Nephron (organoid): ENCODE measurements around the gene RND2.

ENCODE experiments used
- H3K27ac Mint-ChIP-seq, 3 experiments: 2 replicates each; pipeline ENCODE4 v1.8.0; 2020; ENCODE audit warnings: mixed read lengths in 3 of 3, mild to moderate bottlenecking in 2 of 3, moderate library complexity in 1 of 3
- H3K27me3 Mint-ChIP-seq: 2 replicates; pipeline ENCODE4 v1.8.0; 2021; ENCODE audit warnings: low read depth, mild to moderate bottlenecking, moderate library complexity, mixed read lengths
- H3K36me3 Mint-ChIP-seq: 2 replicates; pipeline ENCODE4 v1.8.0; 2020; ENCODE audit warnings: low read depth, mixed read lengths
- H3K4me1 Mint-ChIP-seq: 2 replicates; pipeline ENCODE4 v1.8.0; 2020; ENCODE audit warnings: mixed read lengths
- H3K4me3 Mint-ChIP-seq, 3 experiments: 2 replicates each; pipeline ENCODE4 v1.8.0; 2020; ENCODE audit warnings: mild to moderate bottlenecking in 3 of 3, mixed read lengths in 3 of 3, moderate library complexity in 2 of 3
- H3K9me3 Mint-ChIP-seq: 2 replicates; pipeline ENCODE4 v1.8.0; 2020; ENCODE audit warnings: mixed read lengths
- TF ChIP-seq, protein P1 (sequence below), 3 experiments: fragments of 200-600 bp; sonication (generic); IDR thresholded peaks; one replicate each; pipeline ENCODE4 v1.5.0; 2021; ENCODE audit warnings: antibody characterized with exemption in 3 of 3; ENCODE audit not compliant: unreplicated experiment in 3 of 3

RND2 gene

DNA sequence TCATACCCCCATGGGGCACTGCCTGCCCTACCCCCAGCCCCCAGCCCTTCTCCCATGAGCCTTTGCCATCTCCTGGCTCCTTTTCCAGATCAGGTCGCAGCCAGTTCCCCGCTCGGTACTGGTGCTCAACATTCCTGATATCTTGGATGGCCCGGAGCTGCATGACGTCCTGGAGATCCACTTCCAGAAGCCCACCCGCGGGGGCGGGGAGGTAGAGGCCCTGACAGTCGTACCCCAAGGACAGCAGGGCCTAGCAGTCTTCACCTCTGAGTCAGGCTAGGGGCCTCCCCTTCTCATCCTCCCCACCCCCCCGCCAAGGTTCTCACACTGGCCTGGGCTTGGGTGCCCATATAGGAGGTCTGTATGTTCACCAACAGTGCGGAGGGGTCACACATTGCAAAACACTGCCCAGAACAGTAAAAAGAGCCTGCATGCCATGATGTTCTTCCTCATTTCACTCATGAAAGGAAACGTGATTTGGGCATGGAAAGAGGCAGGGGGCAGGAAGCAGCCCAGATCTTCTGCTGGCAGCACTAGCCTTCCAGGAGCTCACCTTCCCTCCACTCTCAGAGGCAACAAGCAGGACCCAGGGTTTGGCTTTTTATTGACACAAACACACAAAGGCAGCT, 10.9 kb upstream of the RND2 start:
- no peaks in the 10 kb centered on the region for H3K9me3 Mint-ChIP-seq
- H3K27me3 Mint-ChIP-seq = no peaks in the 10 kb centered on the region
- no peak overlapping the region for H3K4me3 Mint-ChIP-seq
- H3K27ac Mint-ChIP-seq = no peak overlapping the region
- peaks cover 15% of the 10 kb centered on the region for H3K4me1 Mint-ChIP-seq
- H3K36me3 Mint-ChIP-seq = peaks cover 24% of the 10 kb centered on the region
- TF ChIP-seq, protein P1, sequence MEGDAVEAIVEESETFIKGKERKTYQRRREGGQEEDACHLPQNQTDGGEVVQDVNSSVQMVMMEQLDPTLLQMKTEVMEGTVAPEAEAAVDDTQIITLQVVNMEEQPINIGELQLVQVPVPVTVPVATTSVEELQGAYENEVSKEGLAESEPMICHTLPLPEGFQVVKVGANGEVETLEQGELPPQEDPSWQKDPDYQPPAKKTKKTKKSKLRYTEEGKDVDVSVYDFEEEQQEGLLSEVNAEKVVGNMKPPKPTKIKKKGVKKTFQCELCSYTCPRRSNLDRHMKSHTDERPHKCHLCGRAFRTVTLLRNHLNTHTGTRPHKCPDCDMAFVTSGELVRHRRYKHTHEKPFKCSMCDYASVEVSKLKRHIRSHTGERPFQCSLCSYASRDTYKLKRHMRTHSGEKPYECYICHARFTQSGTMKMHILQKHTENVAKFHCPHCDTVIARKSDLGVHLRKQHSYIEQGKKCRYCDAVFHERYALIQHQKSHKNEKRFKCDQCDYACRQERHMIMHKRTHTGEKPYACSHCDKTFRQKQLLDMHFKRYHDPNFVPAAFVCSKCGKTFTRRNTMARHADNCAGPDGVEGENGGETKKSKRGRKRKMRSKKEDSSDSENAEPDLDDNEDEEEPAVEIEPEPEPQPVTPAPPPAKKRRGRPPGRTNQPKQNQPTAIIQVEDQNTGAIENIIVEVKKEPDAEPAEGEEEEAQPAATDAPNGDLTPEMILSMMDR (IDR thresholded peaks at IDR 0.05; ENCODE audit: unreplicated experiment in 3 of 3) = no peak

DNA sequence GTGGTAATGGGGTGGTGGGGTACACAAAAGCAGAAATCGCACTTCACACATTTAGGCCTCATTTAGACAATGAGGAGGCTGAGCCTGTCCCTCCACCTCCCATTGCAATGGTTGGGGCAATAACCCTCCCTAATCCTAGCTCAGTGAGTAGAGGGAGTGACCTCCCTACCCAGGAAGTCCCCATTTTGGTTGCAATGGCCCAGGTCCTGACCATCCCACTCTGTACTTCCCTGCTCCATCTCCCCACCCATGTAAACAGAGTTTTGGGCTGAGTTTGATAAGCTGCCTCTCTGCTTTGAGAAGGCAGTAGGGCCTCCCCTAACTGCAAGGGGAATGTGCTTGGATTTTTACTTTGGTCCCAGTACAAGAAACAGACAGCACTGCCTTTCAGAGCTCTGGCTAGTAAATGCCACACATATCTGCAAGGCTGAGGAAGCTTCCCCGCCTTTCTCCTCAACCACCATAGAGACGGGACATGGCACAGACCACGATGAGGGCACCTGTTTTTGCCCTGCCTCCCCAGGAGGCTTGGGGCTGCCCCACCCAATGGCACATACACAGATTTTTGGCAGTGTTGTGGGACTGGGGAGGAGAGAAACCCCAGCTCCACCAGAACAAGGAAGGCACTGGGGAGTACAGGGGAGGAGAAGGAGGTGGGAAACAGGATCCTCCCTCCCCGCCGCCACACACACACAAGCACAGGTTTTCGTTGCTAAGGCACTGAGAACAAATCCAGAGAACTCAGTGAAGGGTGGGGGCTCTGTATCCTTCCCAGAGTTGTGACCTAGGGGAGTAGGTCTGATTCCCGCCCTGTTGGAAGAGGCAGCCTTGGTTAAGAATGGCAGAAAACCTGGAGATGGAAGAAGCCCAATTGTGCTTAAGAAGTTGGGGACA, 10.1 kb upstream of the RND2 start:
- Mint-ChIP-seq H3K27ac (peak overlapping the region; percentile 29 to 71 (median 45)), H3K9me3 (no peaks in the 10 kb centered on the region), H3K36me3 (peaks cover 24% of the 10 kb centered on the region), H3K4me1 (peaks cover 23% of the 10 kb centered on the region), H3K4me3 (no peak overlapping the region), H3K27me3 (no peaks in the 10 kb centered on the region)
- TF ChIP-seq, protein P1 (IDR thresholded peaks at IDR 0.05; ENCODE audit: unreplicated experiment in 3 of 3) = no peak

DNA sequence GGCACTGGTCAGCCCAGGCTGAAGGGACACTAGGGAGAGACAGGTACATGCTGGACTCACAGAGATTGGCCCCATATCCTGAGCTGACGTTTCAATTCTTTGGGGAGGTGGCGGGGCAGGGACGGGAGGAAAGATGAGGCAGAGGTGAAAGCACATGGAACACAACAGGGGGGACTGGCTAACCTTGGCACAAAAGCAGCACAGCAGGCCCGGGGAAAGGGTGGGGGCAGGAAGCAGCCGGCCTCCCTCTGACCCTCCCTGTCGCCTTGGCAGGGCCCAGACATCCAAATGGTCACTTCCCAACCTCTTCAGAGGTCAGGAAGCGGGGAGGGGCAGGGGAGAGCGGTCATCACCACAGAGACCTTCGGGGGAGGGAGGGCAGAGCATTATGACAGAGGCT, 9.5 kb upstream of the RND2 start:
- H3K27me3 Mint-ChIP-seq = no peaks in the 10 kb centered on the region
- H3K4me1 Mint-ChIP-seq = peaks cover 28% of the 10 kb centered on the region
- H3K4me3 Mint-ChIP-seq = no peak overlapping the region
- no peak overlapping the region for H3K27ac Mint-ChIP-seq
- H3K36me3 Mint-ChIP-seq = peaks cover 24% of the 10 kb centered on the region
- H3K9me3 Mint-ChIP-seq = no peaks in the 10 kb centered on the region
- TF ChIP-seq, protein P1 (IDR thresholded peaks at IDR 0.05; ENCODE audit: unreplicated experiment in 3 of 3) = no peak

DNA sequence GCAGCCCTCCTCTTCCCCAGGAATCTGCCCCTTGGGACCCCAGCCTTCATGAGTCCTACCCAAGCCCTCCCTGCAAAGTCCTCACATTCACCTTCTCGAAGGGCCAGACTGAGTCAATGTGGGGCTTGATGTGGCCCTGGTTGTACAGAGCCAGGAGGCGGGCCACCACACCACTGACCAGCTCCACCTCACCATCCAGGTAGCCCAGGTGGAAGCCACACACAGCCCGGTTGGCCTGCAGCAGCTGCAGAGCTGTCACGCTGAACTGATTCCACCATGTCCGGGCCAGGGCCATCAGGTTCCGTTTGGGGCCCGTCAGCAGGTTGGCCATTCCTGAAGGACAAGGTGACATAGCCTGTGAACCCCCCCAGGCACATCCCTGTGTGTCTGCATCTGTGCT, 8.8 kb upstream of the RND2 start:
- H3K4me3 Mint-ChIP-seq = no peak overlapping the region
- H3K4me1 Mint-ChIP-seq = peaks cover 28% of the 10 kb centered on the region
- no peaks in the 10 kb centered on the region for H3K9me3 Mint-ChIP-seq
- H3K36me3 Mint-ChIP-seq = peaks cover 24% of the 10 kb centered on the region
- H3K27me3 Mint-ChIP-seq = no peaks in the 10 kb centered on the region
- TF ChIP-seq, protein P1 (IDR thresholded peaks at IDR 0.05; ENCODE audit: unreplicated experiment in 3 of 3) = no peak
- H3K27ac Mint-ChIP-seq = no peak overlapping the region

DNA sequence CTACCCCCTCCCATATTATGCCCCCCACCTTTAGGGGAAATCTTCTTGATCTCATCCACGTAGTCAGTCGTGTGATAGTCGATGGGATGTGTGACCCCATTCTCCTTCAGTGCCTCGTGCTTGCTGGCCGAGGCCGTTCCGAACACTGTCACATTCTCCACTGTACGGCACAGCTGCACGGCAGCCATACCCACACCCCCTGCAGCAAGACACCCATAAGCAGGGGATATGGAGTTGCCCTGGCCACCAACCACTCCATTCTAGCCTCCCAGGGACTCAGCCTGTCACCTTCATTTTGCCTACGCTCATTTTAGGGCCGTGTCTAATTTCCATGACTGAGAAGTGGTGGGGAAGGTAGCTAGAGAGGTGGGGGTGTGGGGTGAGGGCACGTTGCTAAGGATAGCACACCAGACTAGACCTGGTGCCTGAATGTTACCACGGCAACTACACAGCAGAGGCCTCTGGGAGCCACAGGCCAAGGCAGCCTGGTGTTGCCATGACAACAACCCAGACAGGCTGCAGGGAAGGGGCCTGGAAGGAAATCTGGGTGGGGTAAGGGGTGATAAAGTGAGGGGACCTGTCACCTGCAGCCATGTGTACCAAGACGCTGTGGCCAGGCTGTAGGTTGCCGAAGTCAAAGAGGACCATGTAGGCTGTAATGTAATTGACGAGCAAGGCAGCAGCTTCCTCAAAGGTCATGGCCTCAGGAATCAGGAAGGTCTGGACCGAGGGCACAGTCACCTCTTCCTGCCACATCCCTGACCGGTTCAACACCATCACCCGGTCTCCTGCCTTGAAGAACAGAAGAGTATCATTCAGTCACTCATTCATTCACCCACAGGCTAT, 6.8 kb upstream of the RND2 start:
- Mint-ChIP-seq H3K4me3 (peak overlapping the region; percentile 49 to 68 (median 57)), H3K27me3 (no peaks in the 10 kb centered on the region), H3K36me3 (peaks cover 24% of the 10 kb centered on the region), H3K27ac (peak overlapping the region; percentile 7 to 74 (median 71)), H3K9me3 (no peaks in the 10 kb centered on the region), H3K4me1 (peaks cover 28% of the 10 kb centered on the region)
- TF ChIP-seq, protein P1 (IDR thresholded peaks at IDR 0.05; ENCODE audit: unreplicated experiment in 3 of 3) = no peak
